SK-N-SH treated with all-trans-retinoic acid at 6 μM for 48 hours (cell line): ENCODE results near the gene ARHGEF4.

ENCODE experiments used
- ATAC-seq: fragments of 200-7000 bp; cut with Tn5 transposase; 3 replicates; pipeline ENCODE4 v1.9.1; 2020; ENCODE audit warnings: mild to moderate bottlenecking, moderate library complexity
- ARNTL ChIP-seq: fragments of 450-650 bp; formaldehyde crosslinking; IDR thresholded peaks from 2 replicates; pipeline ENCODE4 v1.5.0; 2020; ENCODE audit warnings: low read depth, mild to moderate bottlenecking, moderate library complexity, borderline replicate concordance
- CSDC2 ChIP-seq: fragments of 250-450 bp; sonication (Bioruptor Pico); IDR thresholded peaks from 2 replicates; pipeline ENCODE4 v1.5.0; 2020; ENCODE audit warnings: mild to moderate bottlenecking, moderate library complexity
- CSRNP3 ChIP-seq: fragments of 250-450 bp; sonication (Bioruptor Pico); IDR thresholded peaks from 2 replicates; pipeline ENCODE4 v1.5.1; 2021; ENCODE audit warnings: mild to moderate bottlenecking, moderate library complexity
- ESRRG ChIP-seq: fragments of 250-450 bp; sonication (Bioruptor Pico); IDR thresholded peaks from 2 replicates; pipeline ENCODE4 v1.6.1; 2021; ENCODE audit warnings: mild to moderate bottlenecking
- ISL1 ChIP-seq: fragments of 250-450 bp; sonication (Bioruptor Pico); IDR thresholded peaks from 2 replicates; pipeline ENCODE4 v2.1.2; 2022; ENCODE audit warnings: mild to moderate bottlenecking, moderate library complexity
- OSR1 ChIP-seq: fragments of 250-450 bp; sonication (Bioruptor Pico); IDR thresholded peaks from 2 replicates; pipeline ENCODE4 v1.8.0; 2022; ENCODE audit warnings: moderate library complexity, mild to moderate bottlenecking, inconsistent platforms
- PATZ1 ChIP-seq: fragments of 250-450 bp; sonication (Bioruptor Pico); IDR thresholded peaks from 2 replicates; pipeline ENCODE4 v1.8.0; 2020; ENCODE audit warnings: mild to moderate bottlenecking, moderate library complexity, borderline replicate concordance
- POU6F1 ChIP-seq: fragments of 250-450 bp; sonication (Bioruptor Pico); IDR thresholded peaks from 2 replicates; pipeline ENCODE4 v1.8.0; 2021; ENCODE audit warnings: low read depth, mild to moderate bottlenecking, moderate library complexity, borderline replicate concordance
- TCF4 ChIP-seq: fragments of 250-450 bp; sonication (Bioruptor Pico); IDR thresholded peaks from 2 replicates; pipeline ENCODE4 v1.8.0; 2021; ENCODE audit warnings: mild to moderate bottlenecking, moderate library complexity, borderline replicate concordance
- TOX ChIP-seq: fragments of 250-450 bp; sonication (Bioruptor Pico); IDR thresholded peaks from 2 replicates; pipeline ENCODE4 v1.8.0; 2021; ENCODE audit warnings: mild to moderate bottlenecking, moderate library complexity, borderline replicate concordance
- TSHZ2 ChIP-seq: fragments of 250-450 bp; sonication (Bioruptor Pico); IDR thresholded peaks from 2 replicates; pipeline ENCODE4 v1.5.0; 2020; ENCODE audit warnings: mild to moderate bottlenecking, moderate library complexity
- ZC3H10 ChIP-seq: fragments of 250-450 bp; sonication (Bioruptor Pico); IDR thresholded peaks from 2 replicates; pipeline ENCODE4 v1.5.1; 2021; ENCODE audit warnings: mild to moderate bottlenecking, moderate library complexity
- ZFP3 ChIP-seq: fragments of 250-450 bp; sonication (Bioruptor Pico); IDR thresholded peaks from 2 replicates; pipeline ENCODE4 v1.5.0; 2020; ENCODE audit warnings: mild to moderate bottlenecking, moderate library complexity
- ZFP30 ChIP-seq: fragments of 450-650 bp; formaldehyde crosslinking; IDR thresholded peaks from 2 replicates; pipeline ENCODE4 v1.5.0; 2022; ENCODE audit warnings: mild to moderate bottlenecking, moderate library complexity

ARHGEF4 gene

GRCh38 chr2:131050896-131051295, 214.2 kb downstream of the ARHGEF4 start (continued):
- TF ChIP-seq TSHZ2 (CRISPR knock-in tag) (no peak), CSRNP3 (CRISPR knock-in tag) (no peak), OSR1 (CRISPR knock-in tag) (no peak), ARNTL (CRISPR knock-in tag) (no peak)

- no peak for ATAC-seq
- TF ChIP-seq TCF4: no peak
- no peak for TF ChIP-seq TOX (CRISPR knock-in tag)
- TF ChIP-seq CSDC2: no peak
- no peak for TF ChIP-seq ZC3H10 (CRISPR knock-in tag)
- TF ChIP-seq PATZ1 (CRISPR knock-in tag): no peak
- no peak for TF ChIP-seq ESRRG (CRISPR knock-in tag)
- TF ChIP-seq ISL1 (CRISPR knock-in tag): no peak
These were observed 216.1 kb downstream of the ARHGEF4 start for GRCh38 chr2:131052741-131053263.

- TF ChIP-seq ISL1 (CRISPR knock-in tag): no peak
- no peak for TF ChIP-seq PATZ1 (CRISPR knock-in tag)
- no peak for TF ChIP-seq ZFP3
- TF ChIP-seq TSHZ2 (CRISPR knock-in tag): no peak
- TF ChIP-seq ZC3H10 (CRISPR knock-in tag): no peak
- no peak for TF ChIP-seq POU6F1 (CRISPR knock-in tag)
- no peak for TF ChIP-seq CSDC2
- TF ChIP-seq ARNTL (CRISPR knock-in tag): no peak
- no peak for TF ChIP-seq CSRNP3 (CRISPR knock-in tag)
- TF ChIP-seq ZFP30 (CRISPR knock-in tag): no peak
- ATAC-seq: no peak
These were observed 217.8 kb downstream of the ARHGEF4 start for GRCh38 chr2:131054488-131054887.
